Neural crest cell (in vitro differentiated cells): ENCODE data around the gene RPL18A. TPM values are rescaled to one million over a fixed set of nuclear protein-coding genes. Genes with fewer than 3 reads are reported as not detected.

Experiments
- DNase-seq: peaks from one replicate; pipeline ENCODE4 v3.0.0; 2021; ENCODE audit warnings: low read depth, mixed read lengths, low spot score
- H3K27ac Mint-ChIP-seq: one replicate; pipeline ENCODE4 v1.8.0; 2021; ENCODE audit warnings: mild to moderate bottlenecking, mixed read lengths; ENCODE audit not compliant: unreplicated experiment
- H3K27me3 Mint-ChIP-seq: 2 replicates; pipeline ENCODE4 v1.8.0; 2021; ENCODE audit warnings: low read depth, mild to moderate bottlenecking, mixed read lengths
- H3K36me3 Mint-ChIP-seq: 2 replicates; pipeline ENCODE4 v1.8.0; 2021; ENCODE audit warnings: low read depth, mild to moderate bottlenecking, mixed read lengths
- H3K4me1 Mint-ChIP-seq: 2 replicates; pipeline ENCODE4 v1.8.0; 2021; ENCODE audit warnings: mixed read lengths
- H3K4me3 Mint-ChIP-seq: one replicate; pipeline ENCODE4 v1.8.0; 2021; ENCODE audit warnings: mild to moderate bottlenecking, mixed read lengths
- H3K9me3 Mint-ChIP-seq: 2 replicates; pipeline ENCODE4 v1.8.0; 2021; ENCODE audit warnings: mixed read lengths
- total RNA-seq: library from RNA; stranded (reverse); gene quantifications from 2 replicates; pipeline ENCODE4 v1.2.1, GENCODE V29; 2021
- TF ChIP-seq, protein P1 (sequence below): fragments of 200-600 bp; sonication (generic); conservative IDR thresholded peaks from 2 replicates; pipeline ENCODE4 v1.5.0; 2021; ENCODE audit warnings: antibody characterized with exemption, mild to moderate bottlenecking

Gene RPL18A
- total RNA-seq, 1 donor from 2014 or later, result 2,184 TPM

GRCh38 chr19:17854061-17854460, 5.6 kb upstream of the RPL18A start:
- Mint-ChIP-seq H3K9me3 (no peaks in the 10 kb centered on the region), H3K4me3 (no peak overlapping the region), H3K27me3 (peaks cover 12% of the 10 kb centered on the region), H3K36me3 (no peaks in the 10 kb centered on the region), H3K4me1 (peaks cover 14% of the 10 kb centered on the region), H3K27ac (no peak overlapping the region)
- DNase-seq, result no peak
- TF ChIP-seq, protein P1, sequence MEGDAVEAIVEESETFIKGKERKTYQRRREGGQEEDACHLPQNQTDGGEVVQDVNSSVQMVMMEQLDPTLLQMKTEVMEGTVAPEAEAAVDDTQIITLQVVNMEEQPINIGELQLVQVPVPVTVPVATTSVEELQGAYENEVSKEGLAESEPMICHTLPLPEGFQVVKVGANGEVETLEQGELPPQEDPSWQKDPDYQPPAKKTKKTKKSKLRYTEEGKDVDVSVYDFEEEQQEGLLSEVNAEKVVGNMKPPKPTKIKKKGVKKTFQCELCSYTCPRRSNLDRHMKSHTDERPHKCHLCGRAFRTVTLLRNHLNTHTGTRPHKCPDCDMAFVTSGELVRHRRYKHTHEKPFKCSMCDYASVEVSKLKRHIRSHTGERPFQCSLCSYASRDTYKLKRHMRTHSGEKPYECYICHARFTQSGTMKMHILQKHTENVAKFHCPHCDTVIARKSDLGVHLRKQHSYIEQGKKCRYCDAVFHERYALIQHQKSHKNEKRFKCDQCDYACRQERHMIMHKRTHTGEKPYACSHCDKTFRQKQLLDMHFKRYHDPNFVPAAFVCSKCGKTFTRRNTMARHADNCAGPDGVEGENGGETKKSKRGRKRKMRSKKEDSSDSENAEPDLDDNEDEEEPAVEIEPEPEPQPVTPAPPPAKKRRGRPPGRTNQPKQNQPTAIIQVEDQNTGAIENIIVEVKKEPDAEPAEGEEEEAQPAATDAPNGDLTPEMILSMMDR, result no peak

- peak; percentile 96 for DNase-seq
- H3K4me1 Mint-ChIP-seq, result peaks cover 22% of the 10 kb centered on the region
- H3K27me3 Mint-ChIP-seq, result peaks cover 17% of the 10 kb centered on the region
- TF ChIP-seq, protein P1, result peak; percentile 97
- no peak overlapping the region for H3K27ac Mint-ChIP-seq
- peak overlapping the region; percentile 85 for H3K4me3 Mint-ChIP-seq
- peaks cover 8% of the 10 kb centered on the region for H3K36me3 Mint-ChIP-seq
- no peaks in the 10 kb centered on the region for H3K9me3 Mint-ChIP-seq
Measured at GRCh38 chr19:17855280-17856152, 4.2 kb upstream of the RPL18A start.

GRCh38 chr19:17860331-17860992, 752 bp downstream of the RPL18A start:
- Mint-ChIP-seq H3K36me3 (peaks cover 25% of the 10 kb centered on the region), H3K9me3 (no peaks in the 10 kb centered on the region), H3K4me3 (peak overlapping the region; percentile 96), H3K27me3 (peaks cover 18% of the 10 kb centered on the region), H3K27ac (peak overlapping the region; percentile 94), H3K4me1 (peaks cover 31% of the 10 kb centered on the region)
- DNase-seq, result no peak
- TF ChIP-seq, protein P1, result no peak

DNA sequence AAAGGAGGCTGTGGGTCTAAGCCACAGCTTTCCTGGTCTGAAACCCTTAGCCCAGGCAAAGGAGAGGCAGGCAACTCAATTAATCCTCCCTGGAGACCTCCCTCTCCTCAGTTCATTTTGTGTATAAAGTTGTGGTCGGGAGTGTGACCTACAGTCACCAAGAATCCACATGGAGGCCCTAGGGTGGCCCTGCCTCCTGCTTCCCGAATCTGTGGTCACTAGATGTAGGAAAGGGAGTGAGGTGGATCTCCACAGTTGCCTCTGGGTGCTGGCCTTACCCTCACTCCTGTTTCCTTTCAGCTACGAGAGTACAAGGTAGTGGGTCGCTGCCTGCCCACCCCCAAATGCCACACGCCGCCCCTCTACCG, 1.3 kb downstream of the RPL18A start:
- no peaks in the 10 kb centered on the region for H3K9me3 Mint-ChIP-seq

More for the DNA sequence above, 1.3 kb downstream of the RPL18A start:
- Mint-ChIP-seq H3K4me3 (peak overlapping the region; percentile 96), H3K27me3 (peaks cover 19% of the 10 kb centered on the region), H3K4me1 (peaks cover 28% of the 10 kb centered on the region), H3K27ac (peak overlapping the region; percentile 94), H3K36me3 (peaks cover 29% of the 10 kb centered on the region)
- TF ChIP-seq, protein P1, result no peak
- no peak for DNase-seq
